Activated naive CD8-positive, alpha-beta T cell treated with anti-CD3 and anti-CD28 coated beads, Interleukin-2, amount 10 ng/mL, durations not matched to agents 7 days and 5 days (primary cell): ENCODE results near the gene ITPR2. TPM values are rescaled to one million over a fixed set of nuclear protein-coding genes. Genes with fewer than 3 reads are reported as not detected.
"Not testable (repeated sequence)": the region's sequence is repeated elsewhere in the genome, so short reads cannot be mapped to it uniquely, and the experiment has no call there.

Experiments used
- ATAC-seq: fragments of 150-1000 bp; cut with Tn5 transposase; one replicate; pipeline ENCODE4 v1.10.0; 2021; ENCODE audit warnings: low read depth, moderate library complexity
- POLR2A ChIA-PET: fragments of 350-600 bp; sonication (Branson Sonifier 250); formaldehyde crosslinking; loops from one replicate; lab custom pipeline; 2021; ENCODE audit warnings: antibody characterized with exemption; lab: Charles Lee
- DNase-seq: peaks from one replicate; pipeline ENCODE4 v3.0.0; 2021
- H3K27ac Mint-ChIP-seq: one replicate; pipeline ENCODE4 v1.8.0; 2022; ENCODE audit warnings: mild to moderate bottlenecking, mixed read lengths
- H3K27me3 Mint-ChIP-seq: one replicate; pipeline ENCODE4 v1.8.0; 2022; ENCODE audit warnings: mild to moderate bottlenecking, moderate library complexity, mixed read lengths
- H3K36me3 Mint-ChIP-seq: one replicate; pipeline ENCODE4 v1.8.0; 2021; ENCODE audit warnings: mild to moderate bottlenecking, mixed read lengths
- H3K4me1 Mint-ChIP-seq: one replicate; pipeline ENCODE4 v1.8.0; 2021; ENCODE audit warnings: mixed read lengths
- H3K4me3 Mint-ChIP-seq: one replicate; pipeline ENCODE4 v1.8.0; 2022; ENCODE audit warnings: mild to moderate bottlenecking, moderate library complexity, mixed read lengths
- H3K9me3 Mint-ChIP-seq: one replicate; pipeline ENCODE4 v1.8.0; 2021; ENCODE audit warnings: mixed read lengths
- total RNA-seq, 2 experiments: library from RNA; stranded (reverse); gene quantifications; one replicate each; pipeline ENCODE4 v1.2.3, GENCODE V29; 2021

The ITPR2 gene
- total RNA-seq, 2 experiments from 2014 or later = 43.3 to 43.5 TPM

GRCh38 chr12:26668230-26668629, 164.8 kb downstream of the ITPR2 start:
- no peak overlapping the region for H3K4me3 Mint-ChIP-seq
- ATAC-seq (no peak), DNase-seq (no peak)
- no peak overlapping the region for H3K27ac Mint-ChIP-seq
- H3K4me1 Mint-ChIP-seq = peaks cover 2% of the 10 kb centered on the region
- peaks cover 16% of the 10 kb centered on the region for H3K36me3 Mint-ChIP-seq
- no peaks in the 10 kb centered on the region for H3K9me3 Mint-ChIP-seq
- POLR2A ChIA-PET = no interaction called here
- no peaks in the 10 kb centered on the region for H3K27me3 Mint-ChIP-seq

GRCh38 chr12:26666286-26666685, 166.7 kb downstream of the ITPR2 start:
- POLR2A ChIA-PET = no interaction called here
- Mint-ChIP-seq H3K9me3 (no peaks in the 10 kb centered on the region), H3K4me3 (no peak overlapping the region), H3K36me3 (peaks cover 14% of the 10 kb centered on the region), H3K27me3 (no peaks in the 10 kb centered on the region), H3K27ac (no peak overlapping the region), H3K4me1 (peaks cover 2% of the 10 kb centered on the region)
- ATAC-seq (no peak), DNase-seq (no peak)

- Mint-ChIP-seq H3K4me1 (no peaks in the 10 kb centered on the region), H3K4me3 (no peak overlapping the region), H3K27ac (no peak overlapping the region), H3K27me3 (no peaks in the 10 kb centered on the region), H3K36me3 (peaks cover 28% of the 10 kb centered on the region), H3K9me3 (no peaks in the 10 kb centered on the region)
- no peak for ATAC-seq
- POLR2A ChIA-PET = no interaction called here
- no peak for DNase-seq
Observed at GRCh38 chr12:26661399-26661798, 171.6 kb downstream of the ITPR2 start.

GRCh38 chr12:26659930-26660329, 173.1 kb downstream of the ITPR2 start:
- H3K36me3 Mint-ChIP-seq = peaks cover 32% of the 10 kb centered on the region
- ATAC-seq = no peak

DNA sequence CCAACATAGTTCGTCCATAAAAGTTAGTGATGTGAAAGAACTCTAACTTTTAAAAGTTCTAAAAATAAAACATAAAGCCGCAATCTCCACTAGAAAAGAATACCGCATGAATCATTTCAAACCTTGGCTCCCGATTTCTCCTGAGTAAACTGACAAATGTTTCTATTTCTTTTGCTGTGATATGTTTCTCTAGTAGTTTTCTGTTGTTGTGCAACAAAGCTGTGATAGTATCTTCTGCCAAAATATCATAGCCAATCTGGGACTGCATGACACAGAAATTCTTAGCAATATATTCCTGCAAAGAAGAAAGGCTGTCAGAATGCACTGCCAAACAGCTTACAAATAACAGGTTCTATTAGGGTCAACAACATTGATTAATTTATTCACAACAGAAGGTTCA, 174.0 kb downstream of the ITPR2 start:
- no peak overlapping the region for H3K27ac Mint-ChIP-seq
- H3K27me3 Mint-ChIP-seq = no peaks in the 10 kb centered on the region
- peaks cover 36% of the 10 kb centered on the region for H3K36me3 Mint-ChIP-seq
- H3K9me3 Mint-ChIP-seq = no peaks in the 10 kb centered on the region
- no peaks in the 10 kb centered on the region for H3K4me1 Mint-ChIP-seq
- POLR2A ChIA-PET = no interaction called here
- no peak for ATAC-seq
- H3K4me3 Mint-ChIP-seq = no peak overlapping the region
- no peak for DNase-seq

More at GRCh38 chr12:26659930-26660329, 173.1 kb downstream of the ITPR2 start:
- no peak for DNase-seq
- Mint-ChIP-seq H3K4me1 (no peaks in the 10 kb centered on the region), H3K9me3 (no peaks in the 10 kb centered on the region), H3K27me3 (no peaks in the 10 kb centered on the region), H3K4me3 (no peak overlapping the region), H3K27ac (no peak overlapping the region)
- POLR2A ChIA-PET = no interaction called here

DNA sequence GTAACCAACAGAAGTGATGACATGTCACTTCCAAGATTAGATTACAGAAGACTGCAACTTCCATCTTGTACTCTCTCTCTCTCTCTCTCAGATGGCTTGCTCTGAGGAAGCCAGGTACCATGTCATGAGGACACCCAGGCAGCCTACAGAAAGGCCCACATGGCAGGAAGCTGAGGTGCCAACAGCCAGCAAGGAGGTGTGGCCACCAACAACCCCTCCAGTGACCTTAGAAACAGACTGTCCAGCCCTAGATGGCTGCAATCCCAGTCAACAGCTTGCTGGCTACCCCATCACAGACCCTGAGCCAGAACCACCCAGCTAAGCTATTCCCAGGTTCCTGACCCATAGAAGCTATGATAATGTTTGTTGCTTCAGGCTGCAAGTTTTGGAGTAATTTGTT, 178.4 kb downstream of the ITPR2 start:
- no peak for ATAC-seq
- DNase-seq = no peak
- POLR2A ChIA-PET = no interaction called here
- H3K9me3 Mint-ChIP-seq = peaks cover 2% of the 10 kb centered on the region
- H3K36me3 Mint-ChIP-seq = peaks cover 34% of the 10 kb centered on the region
- no peak overlapping the region for H3K4me3 Mint-ChIP-seq
- H3K27me3 Mint-ChIP-seq = no peaks in the 10 kb centered on the region
- no peaks in the 10 kb centered on the region for H3K4me1 Mint-ChIP-seq
- no peak overlapping the region for H3K27ac Mint-ChIP-seq

DNA sequence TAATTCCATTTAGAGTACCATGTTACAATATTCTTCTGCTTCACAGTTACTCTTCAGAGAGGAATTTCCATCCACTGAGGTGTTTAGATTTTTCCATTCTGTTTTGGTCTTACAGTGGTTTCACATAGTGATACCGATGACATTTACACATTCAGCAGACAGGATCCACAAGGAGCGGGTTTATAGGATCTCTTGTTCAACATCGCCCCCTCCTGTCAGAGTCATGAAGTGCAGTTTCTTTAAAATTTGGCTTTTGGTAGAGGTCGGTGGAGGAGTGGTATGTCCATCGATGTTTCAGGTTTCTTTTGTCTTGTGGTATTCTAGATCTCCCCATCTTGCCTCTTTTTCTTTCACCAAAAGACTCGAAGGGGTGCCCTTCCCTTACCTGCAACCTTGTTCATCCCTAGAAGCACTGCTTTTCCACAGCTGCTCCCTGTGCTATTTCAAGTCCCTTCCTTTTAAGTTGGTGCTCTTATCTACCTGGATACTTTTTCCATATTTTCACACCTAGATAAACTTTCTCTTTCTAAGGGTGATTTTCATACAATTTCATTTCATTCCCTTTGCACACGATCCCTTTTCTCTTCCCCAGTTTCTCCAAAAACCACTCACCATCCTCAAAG, 181.3 kb downstream of the ITPR2 start:
- Mint-ChIP-seq H3K9me3 (peaks cover 2% of the 10 kb centered on the region), H3K27me3 (no peaks in the 10 kb centered on the region), H3K27ac (no peak overlapping the region), H3K4me3 (no peak overlapping the region), H3K4me1 (peaks cover 2% of the 10 kb centered on the region), H3K36me3 (peaks cover 29% of the 10 kb centered on the region)
- POLR2A ChIA-PET = no interaction called here
- ATAC-seq = no peak
- DNase-seq = no peak

GRCh38 chr12:26651036-26651435, 182.0 kb downstream of the ITPR2 start:
- no peak overlapping the region for H3K4me3 Mint-ChIP-seq
- peaks cover 2% of the 10 kb centered on the region for H3K9me3 Mint-ChIP-seq
- ATAC-seq (no peak), DNase-seq (no peak)
- POLR2A ChIA-PET = no interaction called here
- H3K27me3 Mint-ChIP-seq = no peaks in the 10 kb centered on the region
- peaks cover 30% of the 10 kb centered on the region for H3K36me3 Mint-ChIP-seq
- H3K27ac Mint-ChIP-seq = no peak overlapping the region
- H3K4me1 Mint-ChIP-seq = peaks cover 2% of the 10 kb centered on the region

- Mint-ChIP-seq H3K27me3 (no peaks in the 10 kb centered on the region), H3K4me3 (no peak overlapping the region), H3K9me3 (peaks cover 2% of the 10 kb centered on the region), H3K27ac (no peak overlapping the region), H3K4me1 (peaks cover 2% of the 10 kb centered on the region), H3K36me3 (peaks cover 26% of the 10 kb centered on the region)
- DNase-seq (no peak), ATAC-seq (no peak)
- POLR2A ChIA-PET = no interaction called here
Observed at GRCh38 chr12:26648999-26649398, 184.0 kb downstream of the ITPR2 start.

DNA sequence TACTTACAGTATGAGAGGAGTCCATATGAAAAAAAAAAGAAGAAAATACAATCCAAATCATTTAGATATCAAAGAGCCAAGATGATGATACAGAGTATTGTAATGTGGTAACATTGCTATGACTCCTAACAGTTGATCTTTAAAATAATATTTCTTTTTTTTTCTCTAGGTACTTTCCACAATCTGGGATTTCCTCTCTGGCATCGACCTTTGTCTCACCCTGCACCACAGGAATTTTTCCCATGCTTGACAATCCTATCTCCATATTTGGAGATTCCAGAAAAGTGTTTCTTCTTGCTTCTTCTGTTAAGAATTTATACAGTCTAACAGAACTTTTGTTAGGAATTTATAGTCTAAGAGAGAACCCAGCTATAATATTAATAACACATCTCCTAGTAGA, 184.4 kb downstream of the ITPR2 start:
- DNase-seq = no peak
- H3K27ac Mint-ChIP-seq = no peak overlapping the region
- ATAC-seq = no peak
- POLR2A ChIA-PET = no interaction called here
- peaks cover 2% of the 10 kb centered on the region for H3K9me3 Mint-ChIP-seq
- H3K27me3 Mint-ChIP-seq = no peaks in the 10 kb centered on the region
- H3K4me3 Mint-ChIP-seq = no peak overlapping the region
- peaks cover 2% of the 10 kb centered on the region for H3K4me1 Mint-ChIP-seq
- H3K36me3 Mint-ChIP-seq = peaks cover 23% of the 10 kb centered on the region

GRCh38 chr12:26648066-26648465, 184.9 kb downstream of the ITPR2 start:
- ATAC-seq (no peak), DNase-seq (no peak)
- Mint-ChIP-seq H3K27me3 (no peaks in the 10 kb centered on the region), H3K4me1 (peaks cover 2% of the 10 kb centered on the region), H3K36me3 (peaks cover 23% of the 10 kb centered on the region), H3K4me3 (no peak overlapping the region), H3K9me3 (peaks cover 2% of the 10 kb centered on the region), H3K27ac (no peak overlapping the region)
- POLR2A ChIA-PET = no interaction called here

- DNase-seq (no peak), ATAC-seq (no peak)
- Mint-ChIP-seq H3K4me3 (no peak overlapping the region), H3K4me1 (peaks cover 2% of the 10 kb centered on the region), H3K9me3 (peaks cover 2% of the 10 kb centered on the region), H3K27me3 (no peaks in the 10 kb centered on the region), H3K27ac (no peak overlapping the region), H3K36me3 (peaks cover 20% of the 10 kb centered on the region)
- POLR2A ChIA-PET = no interaction called here
Observed at GRCh38 chr12:26647088-26647487, 185.9 kb downstream of the ITPR2 start.

GRCh38 chr12:26646571-26646970, 186.4 kb downstream of the ITPR2 start:
- ATAC-seq = no peak
- POLR2A ChIA-PET = no interaction called here
- H3K9me3 Mint-ChIP-seq = peaks cover 2% of the 10 kb centered on the region
- peaks cover 20% of the 10 kb centered on the region for H3K36me3 Mint-ChIP-seq
- H3K4me1 Mint-ChIP-seq = peaks cover 2% of the 10 kb centered on the region
- H3K27ac Mint-ChIP-seq = no peak overlapping the region
- no peak overlapping the region for H3K4me3 Mint-ChIP-seq
- DNase-seq = no peak
- H3K27me3 Mint-ChIP-seq = no peaks in the 10 kb centered on the region

- not testable (repeated sequence) for ATAC-seq, H3K9me3 Mint-ChIP-seq, H3K4me3 Mint-ChIP-seq, H3K27me3 Mint-ChIP-seq, H3K27ac Mint-ChIP-seq, H3K4me1 Mint-ChIP-seq, DNase-seq
- POLR2A ChIA-PET = interaction anchor here (0.6 kb wide), 1 partner anchor 232 kb away, joined by 4 read pairs; no protein-coding TSS in a partner anchor
- H3K36me3 Mint-ChIP-seq = peaks cover 21% of the 10 kb centered on the region
Observed at GRCh38 chr12:26644376-26644775, 188.6 kb downstream of the ITPR2 start.
